ENCODE results near the gene HPCA.
A peak's percentile ranks its signal among the peaks of the same experiment; 100 is the strongest.

The HPCA gene

DNA sequence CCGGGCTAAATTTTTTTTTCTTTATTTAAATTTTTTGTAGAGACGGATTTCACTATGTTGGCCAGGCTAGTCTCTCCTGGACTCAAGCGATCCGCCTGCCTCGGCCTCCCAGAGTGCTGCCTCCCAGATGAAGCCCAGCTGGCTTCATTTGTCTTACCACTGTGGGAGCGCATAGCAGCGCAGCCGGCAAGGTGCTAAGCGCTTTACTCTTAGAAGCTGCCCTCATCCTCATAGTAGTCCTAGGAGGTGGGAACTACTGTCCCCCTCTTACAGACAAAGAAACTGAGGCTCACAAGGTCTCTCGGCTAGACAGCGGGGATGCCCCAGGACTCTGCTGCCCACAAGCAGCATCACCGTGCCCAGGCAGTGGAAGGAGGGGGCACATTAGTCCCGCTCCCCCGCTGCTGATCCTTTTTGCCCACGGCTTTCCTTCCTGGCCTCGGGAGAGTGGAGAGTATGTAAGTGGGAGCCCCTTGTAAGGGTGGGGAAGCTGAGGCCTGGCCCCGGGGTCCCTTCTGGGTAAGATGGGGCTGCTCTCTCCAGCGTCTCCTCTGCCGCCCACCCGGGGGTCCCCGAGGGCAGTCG is 14.2 kb downstream of the HPCA start:
- Histone ChIP-seq H3K9me3 (ENCODE audit: insufficient read depth, low read length) (no peaks in the 10 kb centered on the region), H3K27ac (ENCODE audit: low read depth, low read length) (no peak overlapping the region), H4K20me1 (ENCODE audit: low read depth, low read length) (no peaks in the 10 kb centered on the region), H3K36me3 (ENCODE audit: low read length) (no peaks in the 10 kb centered on the region), H3K9ac (ENCODE audit: low read length) (peak overlapping the region; percentile 41; the same call in 1 of the 2 replicates), H2AFZ (ENCODE audit: low read depth, low read length, severe bottlenecking) (no peak overlapping the region), H3K9me2 (replicated peaks; ENCODE audit: insufficient read depth, low read length) (no peaks in the 10 kb centered on the region), H3K27me3 (ENCODE audit: low read length) (no peaks in the 10 kb centered on the region), H3K4me3 (ENCODE audit: insufficient read depth, low read length, poor library complexity, severe bottlenecking) (peak overlapping the region; percentile 46), H3K4me2 (ENCODE audit: low read depth, low read length, poor library complexity, severe bottlenecking) (peak overlapping the region; percentile 60), H3F3A (ENCODE audit: insufficient read depth) (no peaks in the 10 kb centered on the region), H3K79me2 (ENCODE audit: insufficient read depth, low read length) (no peaks in the 10 kb centered on the region)
- no peak for TF ChIP-seq EZH2phosphoT487 (conservative IDR thresholded peaks at IDR 0.05; ENCODE audit: low read length)
- TF ChIP-seq, protein P1, sequence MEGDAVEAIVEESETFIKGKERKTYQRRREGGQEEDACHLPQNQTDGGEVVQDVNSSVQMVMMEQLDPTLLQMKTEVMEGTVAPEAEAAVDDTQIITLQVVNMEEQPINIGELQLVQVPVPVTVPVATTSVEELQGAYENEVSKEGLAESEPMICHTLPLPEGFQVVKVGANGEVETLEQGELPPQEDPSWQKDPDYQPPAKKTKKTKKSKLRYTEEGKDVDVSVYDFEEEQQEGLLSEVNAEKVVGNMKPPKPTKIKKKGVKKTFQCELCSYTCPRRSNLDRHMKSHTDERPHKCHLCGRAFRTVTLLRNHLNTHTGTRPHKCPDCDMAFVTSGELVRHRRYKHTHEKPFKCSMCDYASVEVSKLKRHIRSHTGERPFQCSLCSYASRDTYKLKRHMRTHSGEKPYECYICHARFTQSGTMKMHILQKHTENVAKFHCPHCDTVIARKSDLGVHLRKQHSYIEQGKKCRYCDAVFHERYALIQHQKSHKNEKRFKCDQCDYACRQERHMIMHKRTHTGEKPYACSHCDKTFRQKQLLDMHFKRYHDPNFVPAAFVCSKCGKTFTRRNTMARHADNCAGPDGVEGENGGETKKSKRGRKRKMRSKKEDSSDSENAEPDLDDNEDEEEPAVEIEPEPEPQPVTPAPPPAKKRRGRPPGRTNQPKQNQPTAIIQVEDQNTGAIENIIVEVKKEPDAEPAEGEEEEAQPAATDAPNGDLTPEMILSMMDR (IDR thresholded peaks at IDR 0.05; ENCODE audit: insufficient read depth, low read length, poor library complexity, severe bottlenecking), result no peak

DNA sequence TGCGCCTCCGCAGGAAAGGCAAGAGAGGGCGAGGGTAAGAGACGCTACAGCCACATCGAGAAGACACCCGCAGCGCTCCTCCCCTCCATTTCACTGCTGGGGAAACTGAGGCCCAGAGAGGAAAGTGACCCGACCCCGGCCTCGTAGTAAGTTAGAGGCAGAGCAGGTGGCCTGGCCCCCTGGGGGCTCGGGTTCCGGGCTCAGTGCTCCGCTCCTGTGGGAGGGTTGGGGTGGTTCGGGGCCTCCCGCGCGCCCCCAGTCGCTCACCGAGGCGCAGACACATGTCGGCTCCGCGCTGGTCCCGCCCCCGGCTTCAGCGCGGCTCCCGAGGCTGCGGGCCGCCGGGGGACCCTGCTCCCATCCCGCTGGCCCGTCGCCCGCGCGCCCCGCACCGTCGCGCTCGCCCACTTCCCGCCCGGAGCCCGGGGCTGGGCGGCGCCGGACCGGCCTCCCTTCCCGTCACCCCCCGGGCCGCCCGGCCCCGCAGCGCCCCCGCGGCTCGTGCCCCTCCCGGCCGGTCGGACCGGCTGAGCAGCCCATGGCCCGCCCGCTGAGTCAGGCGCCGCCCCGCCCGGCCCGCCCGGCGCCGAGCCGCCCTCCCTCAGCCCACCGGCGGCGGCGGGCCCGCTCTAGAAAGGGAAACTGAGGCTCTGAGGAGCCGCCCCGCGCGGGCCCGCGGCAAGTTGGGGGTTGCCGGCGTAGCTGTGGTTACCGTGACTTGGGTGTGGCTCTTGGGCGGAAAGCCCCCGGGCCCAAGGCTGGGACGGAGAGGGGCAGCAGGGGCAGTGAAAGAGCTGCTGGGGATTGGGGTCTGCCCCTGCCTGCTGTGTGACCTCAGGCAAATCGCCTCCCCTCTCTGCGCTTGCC is 14.9 kb downstream of the HPCA start, which contains the start of gene TMEM54:
TSS of gene TMEM54 (minus strand) at position 434 of the 867 bp plus-strand sequence. CDS start at position 283, 151 bp downstream.
- no peaks in the 10 kb centered on the region for H3K79me2 ChIP-seq (ENCODE audit: insufficient read depth, low read length)
- H3K4me3 ChIP-seq (ENCODE audit: insufficient read depth, low read length, poor library complexity, severe bottlenecking), result peak within 1 kb of the TSS; percentile 47
- no peaks in the 10 kb centered on the region for H4K20me1 ChIP-seq (ENCODE audit: low read depth, low read length)
- H3K9me3 ChIP-seq (ENCODE audit: insufficient read depth, low read length), result no peaks in the 10 kb centered on the region
- no peaks in the 10 kb centered on the region for H3K9me2 ChIP-seq (replicated peaks; ENCODE audit: insufficient read depth, low read length)
- H3K27ac ChIP-seq (ENCODE audit: low read depth, low read length), result no peak within 1 kb of the TSS
- H3K4me2 ChIP-seq (ENCODE audit: low read depth, low read length, poor library complexity, severe bottlenecking), result peak within 1 kb of the TSS; percentile 60
- no peaks in the 10 kb centered on the region for H3F3A ChIP-seq (ENCODE audit: insufficient read depth)
- H3K27me3 ChIP-seq (ENCODE audit: low read length), result no peaks in the 10 kb centered on the region
- TF ChIP-seq EZH2phosphoT487 (conservative IDR thresholded peaks at IDR 0.05; ENCODE audit: low read length), result no peak
- TF ChIP-seq, protein P1 (IDR thresholded peaks at IDR 0.05; ENCODE audit: insufficient read depth, low read length, poor library complexity, severe bottlenecking), result no peak
- H3K36me3 ChIP-seq (ENCODE audit: low read length), result no peaks in the 10 kb centered on the region
- peak within 1 kb of the TSS; percentile 41; the same call in 1 of the 2 replicates for H3K9ac ChIP-seq (ENCODE audit: low read length)
- no peak within 1 kb of the TSS for H2AFZ ChIP-seq (ENCODE audit: low read depth, low read length, severe bottlenecking)

DNA sequence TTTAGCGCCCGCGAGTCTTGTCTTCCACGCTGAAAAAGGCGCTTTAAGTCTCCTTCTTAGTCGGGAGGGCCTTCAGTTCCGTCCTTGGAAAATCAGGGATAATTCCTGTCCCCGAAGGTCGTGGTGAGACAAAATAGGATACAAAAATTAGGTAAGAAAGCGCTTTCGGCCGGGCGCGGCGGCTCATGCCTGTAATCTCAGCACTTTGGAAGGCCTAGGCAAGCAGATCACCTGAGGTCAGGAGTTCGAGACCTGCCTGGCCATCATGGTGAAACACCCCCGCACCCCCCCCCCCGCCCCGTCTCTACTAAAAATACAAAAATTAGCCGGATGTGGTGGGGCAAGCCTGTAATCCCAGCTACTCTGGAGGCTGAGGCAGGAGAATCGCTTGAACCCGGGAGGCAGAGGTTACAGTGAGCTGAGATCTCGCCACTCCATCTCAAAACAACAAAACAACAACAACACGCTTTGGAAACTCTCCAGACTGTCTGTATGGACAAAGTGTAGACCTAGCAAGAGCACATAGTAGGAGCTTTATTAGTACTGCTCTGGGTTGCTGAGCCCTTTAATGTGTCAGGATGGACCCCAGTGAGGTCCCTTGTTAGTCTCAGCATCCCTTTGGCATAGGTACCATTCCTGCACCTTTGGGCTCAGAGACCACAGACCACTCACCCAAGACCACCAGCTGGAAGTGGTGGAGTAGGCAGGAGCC is 15.7 kb downstream of the HPCA start:
- Histone ChIP-seq H3K27ac (ENCODE audit: low read depth, low read length) (no peak overlapping the region), H3K4me3 (ENCODE audit: insufficient read depth, low read length, poor library complexity, severe bottlenecking) (peak overlapping the region; percentile 47), H2AFZ (ENCODE audit: low read depth, low read length, severe bottlenecking) (no peak overlapping the region), H3K79me2 (ENCODE audit: insufficient read depth, low read length) (no peaks in the 10 kb centered on the region), H3K4me2 (ENCODE audit: low read depth, low read length, poor library complexity, severe bottlenecking) (peak overlapping the region; percentile 56), H3K27me3 (ENCODE audit: low read length) (no peaks in the 10 kb centered on the region), H3K9me2 (replicated peaks; ENCODE audit: insufficient read depth, low read length) (no peaks in the 10 kb centered on the region), H3F3A (ENCODE audit: insufficient read depth) (no peaks in the 10 kb centered on the region), H4K20me1 (ENCODE audit: low read depth, low read length) (no peaks in the 10 kb centered on the region), H3K9me3 (ENCODE audit: insufficient read depth, low read length) (no peaks in the 10 kb centered on the region), H3K36me3 (ENCODE audit: low read length) (no peaks in the 10 kb centered on the region), H3K9ac (ENCODE audit: low read length) (peak overlapping the region; percentile 26; the same call in 1 of the 2 replicates)
- TF ChIP-seq EZH2phosphoT487 (conservative IDR thresholded peaks at IDR 0.05; ENCODE audit: low read length), result no peak

All from SU-DHL-6 (cell line).